ENCODE results near the gene THRB.
"Not testable (repeated sequence)": the region's sequence is repeated elsewhere in the genome, so short reads cannot be mapped to it uniquely, and the experiment has no call there.

THRB gene

GRCh38 chr3:24450160-24450907 lies 44.3 kb downstream of the THRB start:
- no peak for DNase-seq (ENCODE audit: low read depth, low spot score)

- no peak for DNase-seq (ENCODE audit: low read depth, low spot score)
Observed at GRCh38 chr3:24447836-24448235, 46.8 kb downstream of the THRB start.

GRCh38 chr3:24446032-24446431 lies 48.6 kb downstream of the THRB start:
- DNase-seq (ENCODE audit: low read depth, low spot score), result no peak

GRCh38 chr3:24443476-24443875 lies 51.2 kb downstream of the THRB start:
- no peak for DNase-seq (ENCODE audit: low read depth, low spot score)

- DNase-seq (ENCODE audit: low read depth, low spot score), result no peak
Observed at GRCh38 chr3:24440760-24441464, 53.7 kb downstream of the THRB start.

- DNase-seq (ENCODE audit: low read depth, low spot score), result no peak
Observed at GRCh38 chr3:24439021-24439420, 55.6 kb downstream of the THRB start.

GRCh38 chr3:24437326-24437725 lies 57.3 kb downstream of the THRB start:
- DNase-seq (ENCODE audit: low read depth, low spot score), result no peak

- DNase-seq (ENCODE audit: low read depth, low spot score), result no peak
Observed at GRCh38 chr3:24435584-24435983, 59.1 kb downstream of the THRB start.

- no peak for DNase-seq (ENCODE audit: low read depth, low spot score)
Observed at GRCh38 chr3:24434651-24435050, 60.0 kb downstream of the THRB start.

- no peak for DNase-seq (ENCODE audit: low read depth, low spot score)
Observed at GRCh38 chr3:24433838-24434591, 60.6 kb downstream of the THRB start.

- DNase-seq (ENCODE audit: low read depth, low spot score), result no peak
Observed at GRCh38 chr3:24432989-24433388, 61.7 kb downstream of the THRB start.

- DNase-seq (ENCODE audit: low read depth, low spot score), result no peak
Observed at GRCh38 chr3:24428481-24428880, 66.2 kb downstream of the THRB start.

- no peak for DNase-seq (ENCODE audit: low read depth, low spot score)
Observed at GRCh38 chr3:24426896-24427295, 67.8 kb downstream of the THRB start.

- DNase-seq (ENCODE audit: low read depth, low spot score), result not testable (repeated sequence)
Observed at GRCh38 chr3:24420829-24421228, 73.8 kb downstream of the THRB start.

GRCh38 chr3:24420224-24420623 lies 74.4 kb downstream of the THRB start:
- no peak for DNase-seq (ENCODE audit: low read depth, low spot score)

GRCh38 chr3:24419067-24419791 lies 75.4 kb downstream of the THRB start:
- no peak for DNase-seq (ENCODE audit: low read depth, low spot score)

- no peak for DNase-seq (ENCODE audit: low read depth, low spot score)
Observed at GRCh38 chr3:24417730-24418129, 76.9 kb downstream of the THRB start.

GRCh38 chr3:24416224-24416623 lies 78.4 kb downstream of the THRB start:
- no peak for DNase-seq (ENCODE audit: low read depth, low spot score)

GRCh38 chr3:24415824-24416223 lies 78.8 kb downstream of the THRB start:
- DNase-seq (ENCODE audit: low read depth, low spot score), result no peak

GRCh38 chr3:24413662-24414061 lies 81.0 kb downstream of the THRB start:
- not testable (repeated sequence) for DNase-seq (ENCODE audit: low read depth, low spot score)

GRCh38 chr3:24410860-24411259 lies 83.8 kb downstream of the THRB start:
- DNase-seq (ENCODE audit: low read depth, low spot score), result no peak
